ENCODE results near the gene EPRS1.
A peak's percentile ranks its signal among the peaks of the same experiment; 100 is the strongest.

Gene EPRS1

DNA sequence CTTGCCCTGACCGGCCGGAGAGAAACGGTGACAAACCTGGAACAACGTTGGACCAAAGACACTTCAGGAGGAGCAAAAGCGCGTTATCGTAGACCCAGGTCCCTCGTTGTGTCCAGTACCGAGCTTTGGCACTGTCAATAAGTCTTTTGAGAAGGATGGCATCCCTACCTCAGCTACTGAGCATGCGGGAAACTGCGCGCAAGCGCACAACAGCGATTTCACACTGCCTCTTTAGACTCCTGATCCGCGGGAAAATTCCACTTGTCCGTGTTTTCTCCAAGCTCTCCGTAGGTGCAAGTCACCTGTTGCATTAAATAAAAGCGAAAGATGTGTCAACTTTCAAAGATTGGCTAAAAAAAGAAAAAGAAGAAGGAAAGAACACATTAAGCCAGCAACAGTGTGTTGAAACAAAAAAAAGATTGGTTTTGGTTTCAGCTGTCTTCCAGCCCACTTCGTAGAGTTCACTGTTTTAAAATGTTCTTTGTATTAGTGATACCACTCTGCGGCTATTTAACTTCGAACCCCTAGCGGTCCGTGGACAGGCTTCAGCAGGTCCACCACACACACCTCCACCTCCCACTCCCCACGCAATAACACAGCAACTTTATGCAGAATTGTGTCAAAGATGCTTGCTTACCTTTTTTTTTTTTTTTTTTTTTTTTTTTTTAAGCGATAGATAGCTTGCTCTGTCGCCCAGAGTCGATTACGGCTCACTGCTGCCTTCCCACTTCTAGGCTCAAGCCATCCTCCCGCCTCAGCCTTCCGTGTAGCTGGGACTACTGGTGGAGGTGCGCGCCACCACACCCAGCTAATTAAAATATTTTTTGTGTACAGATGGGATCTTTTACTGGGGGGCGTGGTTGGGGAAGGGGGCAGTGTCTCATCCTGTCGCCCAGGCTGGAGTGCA lies 43.6 kb upstream of the EPRS1 start, which contains the start of gene BPNT1 (continued):
- no peak for TF ChIP-seq ZNF521 (tag by site-specific recombination; IDR thresholded peaks at IDR 0.05)
- no peak for TF ChIP-seq GLI2 (tag by site-specific recombination; IDR thresholded peaks at IDR 0.05; ENCODE audit: borderline replicate concordance, low read depth)
- TF ChIP-seq ZFHX2 (tag by site-specific recombination; conservative IDR thresholded peaks at IDR 0.05), result no peak; the same call in 1 of the 2 replicates
- TF ChIP-seq ZNF585B (tag by site-specific recombination; IDR thresholded peaks at IDR 0.05), result no peak
- TF ChIP-seq CTCF (tag by site-specific recombination; IDR thresholded peaks at IDR 0.05), result peak; percentile 39; the same call in 1 of the 2 replicates
- no peak for TF ChIP-seq ZNF658 (tag by site-specific recombination; IDR thresholded peaks at IDR 0.05)
- TF ChIP-seq ZFP3 (tag by site-specific recombination; IDR thresholded peaks at IDR 0.05; ENCODE audit: low read depth), result no peak
- TF ChIP-seq ZNF670 (tag by site-specific recombination; IDR thresholded peaks at IDR 0.05; ENCODE audit: low read depth), result no peak
- peak; percentile 98 for TF ChIP-seq ZNF362 (tag by site-specific recombination; IDR thresholded peaks at IDR 0.05)
- TF ChIP-seq, protein P1, sequence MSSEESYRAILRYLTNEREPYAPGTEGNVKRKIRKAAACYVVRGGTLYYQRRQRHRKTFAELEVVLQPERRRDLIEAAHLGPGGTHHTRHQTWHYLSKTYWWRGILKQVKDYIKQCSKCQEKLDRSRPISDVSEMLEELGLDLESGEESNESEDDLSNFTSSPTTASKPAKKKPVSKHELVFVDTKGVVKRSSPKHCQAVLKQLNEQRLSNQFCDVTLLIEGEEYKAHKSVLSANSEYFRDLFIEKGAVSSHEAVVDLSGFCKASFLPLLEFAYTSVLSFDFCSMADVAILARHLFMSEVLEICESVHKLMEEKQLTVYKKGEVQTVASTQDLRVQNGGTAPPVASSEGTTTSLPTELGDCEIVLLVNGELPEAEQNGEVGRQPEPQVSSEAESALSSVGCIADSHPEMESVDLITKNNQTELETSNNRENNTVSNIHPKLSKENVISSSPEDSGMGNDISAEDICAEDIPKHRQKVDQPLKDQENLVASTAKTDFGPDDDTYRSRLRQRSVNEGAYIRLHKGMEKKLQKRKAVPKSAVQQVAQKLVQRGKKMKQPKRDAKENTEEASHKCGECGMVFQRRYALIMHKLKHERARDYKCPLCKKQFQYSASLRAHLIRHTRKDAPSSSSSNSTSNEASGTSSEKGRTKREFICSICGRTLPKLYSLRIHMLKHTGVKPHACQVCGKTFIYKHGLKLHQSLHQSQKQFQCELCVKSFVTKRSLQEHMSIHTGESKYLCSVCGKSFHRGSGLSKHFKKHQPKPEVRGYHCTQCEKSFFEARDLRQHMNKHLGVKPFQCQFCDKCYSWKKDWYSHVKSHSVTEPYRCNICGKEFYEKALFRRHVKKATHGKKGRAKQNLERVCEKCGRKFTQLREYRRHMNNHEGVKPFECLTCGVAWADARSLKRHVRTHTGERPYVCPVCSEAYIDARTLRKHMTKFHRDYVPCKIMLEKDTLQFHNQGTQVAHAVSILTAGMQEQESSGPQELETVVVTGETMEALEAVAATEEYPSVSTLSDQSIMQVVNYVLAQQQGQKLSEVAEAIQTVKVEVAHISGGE (tag by site-specific recombination; conservative IDR thresholded peaks at IDR 0.05; ENCODE audit: low read depth), result peak; percentile 36; the same call in 1 of the 2 replicates
- TF ChIP-seq ZNF2 (tag by site-specific recombination; IDR thresholded peaks at IDR 0.05), result no peak
- TF ChIP-seq ZNF48 (tag by site-specific recombination; IDR thresholded peaks at IDR 0.05), result no peak
- no peak for TF ChIP-seq ZNF398 (tag by site-specific recombination; IDR thresholded peaks at IDR 0.05)
- TF ChIP-seq KLF7 (tag by site-specific recombination; IDR thresholded peaks at IDR 0.05; ENCODE audit: borderline replicate concordance), result 0 out of 2 replicates have a peak, but pooled peaks have one; percentile 21
- TF ChIP-seq, protein P2, sequence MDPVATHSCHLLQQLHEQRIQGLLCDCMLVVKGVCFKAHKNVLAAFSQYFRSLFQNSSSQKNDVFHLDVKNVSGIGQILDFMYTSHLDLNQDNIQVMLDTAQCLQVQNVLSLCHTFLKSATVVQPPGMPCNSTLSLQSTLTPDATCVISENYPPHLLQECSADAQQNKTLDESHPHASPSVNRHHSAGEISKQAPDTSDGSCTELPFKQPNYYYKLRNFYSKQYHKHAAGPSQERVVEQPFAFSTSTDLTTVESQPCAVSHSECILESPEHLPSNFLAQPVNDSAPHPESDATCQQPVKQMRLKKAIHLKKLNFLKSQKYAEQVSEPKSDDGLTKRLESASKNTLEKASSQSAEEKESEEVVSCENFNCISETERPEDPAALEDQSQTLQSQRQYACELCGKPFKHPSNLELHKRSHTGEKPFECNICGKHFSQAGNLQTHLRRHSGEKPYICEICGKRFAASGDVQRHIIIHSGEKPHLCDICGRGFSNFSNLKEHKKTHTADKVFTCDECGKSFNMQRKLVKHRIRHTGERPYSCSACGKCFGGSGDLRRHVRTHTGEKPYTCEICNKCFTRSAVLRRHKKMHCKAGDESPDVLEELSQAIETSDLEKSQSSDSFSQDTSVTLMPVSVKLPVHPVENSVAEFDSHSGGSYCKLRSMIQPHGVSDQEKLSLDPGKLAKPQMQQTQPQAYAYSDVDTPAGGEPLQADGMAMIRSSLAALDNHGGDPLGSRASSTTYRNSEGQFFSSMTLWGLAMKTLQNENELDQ (tag by site-specific recombination; IDR thresholded peaks at IDR 0.05; ENCODE audit: low read depth), result no peak
- TF ChIP-seq ZNF600 (tag by site-specific recombination; IDR thresholded peaks at IDR 0.05), result no peak
- no peak for TF ChIP-seq ZSCAN16 (tag by site-specific recombination; IDR thresholded peaks at IDR 0.05)
- no peak for TF ChIP-seq ZNF157 (tag by site-specific recombination; IDR thresholded peaks at IDR 0.05)
- TF ChIP-seq OVOL3 (tag by site-specific recombination; IDR thresholded peaks at IDR 0.05), result no peak
- no peak for TF ChIP-seq HOXA7 (CRISPR knock-in tag; IDR thresholded peaks at IDR 0.05; ENCODE audit: borderline replicate concordance)
- TF ChIP-seq BCL6B (tag by site-specific recombination; IDR thresholded peaks at IDR 0.05), result no peak
- no peak for TF ChIP-seq OSR2 (tag by site-specific recombination; IDR thresholded peaks at IDR 0.05)
- TF ChIP-seq MEIS1 (CRISPR knock-in tag; IDR thresholded peaks at IDR 0.05; ENCODE audit: borderline replicate concordance), result no peak
- no peak for TF ChIP-seq ZNF121 (tag by site-specific recombination; IDR thresholded peaks at IDR 0.05)
- TF ChIP-seq, protein P3, sequence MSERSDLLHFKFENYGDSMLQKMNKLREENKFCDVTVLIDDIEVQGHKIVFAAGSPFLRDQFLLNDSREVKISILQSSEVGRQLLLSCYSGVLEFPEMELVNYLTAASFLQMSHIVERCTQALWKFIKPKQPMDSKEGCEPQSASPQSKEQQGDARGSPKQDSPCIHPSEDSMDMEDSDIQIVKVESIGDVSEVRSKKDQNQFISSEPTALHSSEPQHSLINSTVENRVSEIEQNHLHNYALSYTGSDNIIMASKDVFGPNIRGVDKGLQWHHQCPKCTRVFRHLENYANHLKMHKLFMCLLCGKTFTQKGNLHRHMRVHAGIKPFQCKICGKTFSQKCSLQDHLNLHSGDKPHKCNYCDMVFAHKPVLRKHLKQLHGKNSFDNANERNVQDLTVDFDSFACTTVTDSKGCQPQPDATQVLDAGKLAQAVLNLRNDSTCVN (tag by site-specific recombination; optimal IDR thresholded peaks at IDR 0.05), result peak; percentile 47
- no peak for TF ChIP-seq ZNF184 (tag by site-specific recombination; IDR thresholded peaks at IDR 0.05)
